ENCODE results near the gene MYH3. TPM values are rescaled to one million over a fixed set of nuclear protein-coding genes. Genes with fewer than 3 reads are reported as not detected.

The MYH3 gene
- total RNA-seq, 1 experiment from 2014 or later: 2.9 TPM

DNA sequence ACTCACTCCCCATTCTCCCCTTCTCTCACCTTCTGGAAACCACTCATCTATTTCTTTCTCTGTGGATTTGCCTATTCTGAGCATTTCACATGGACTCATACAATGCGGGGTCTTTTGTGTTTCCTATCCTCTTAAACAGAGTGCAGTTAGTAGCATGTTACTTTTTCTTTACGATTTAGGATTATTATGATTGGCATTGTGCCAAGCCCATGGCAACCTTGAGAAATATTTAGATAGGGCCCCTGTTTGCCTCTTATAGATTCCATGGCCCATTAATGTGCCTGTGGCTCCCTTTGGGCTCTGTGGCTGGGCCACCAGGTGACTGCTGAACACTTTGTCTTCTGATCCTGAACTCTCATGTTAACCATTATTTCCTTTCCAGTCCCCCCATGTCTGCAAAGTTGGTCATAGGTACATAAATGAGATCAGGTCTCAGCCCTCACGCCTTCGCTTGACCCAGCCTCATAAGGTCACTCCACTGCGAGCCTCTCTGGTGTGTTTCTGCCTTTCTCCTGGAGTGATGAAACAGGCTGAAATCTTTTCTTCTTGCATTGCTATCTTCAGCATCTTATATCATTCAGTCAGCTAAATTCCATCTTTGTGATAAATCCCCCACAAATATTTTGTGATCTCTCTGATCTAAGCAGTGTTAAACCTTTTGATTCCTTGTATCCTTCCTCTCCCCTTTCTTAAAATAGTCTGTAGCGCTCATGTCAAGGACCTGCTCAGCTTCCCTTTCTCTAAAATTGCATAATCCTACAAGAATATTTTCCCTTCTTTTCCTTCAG, 44.0 kb downstream of the MYH3 start:
- no peak overlapping the region for H2AFZ ChIP-seq (ENCODE audit: low read length)
- Mint-ChIP-seq H3K4me3 (no peak overlapping the region), H3K27me3 (ENCODE audit: low read depth) (no peaks in the 10 kb centered on the region; the same call in 1 of the 2 replicates), H3K4me1 (peaks cover 14 to 15% of the 10 kb centered on the region in 2 experiments), H3K9me3 (0 out of 5 replicates have a peak, but pooled peaks cover 0 to 2% of the 10 kb centered on the region in 2 experiments), H3K36me3 (ENCODE audit: insufficient read depth in 1 of 3, low read depth in 3 of 3) (no peaks in the 10 kb centered on the region; a peak in 1 of 7 replicates), H3K27ac (no peak overlapping the region)
- TF ChIP-seq, protein P1, sequence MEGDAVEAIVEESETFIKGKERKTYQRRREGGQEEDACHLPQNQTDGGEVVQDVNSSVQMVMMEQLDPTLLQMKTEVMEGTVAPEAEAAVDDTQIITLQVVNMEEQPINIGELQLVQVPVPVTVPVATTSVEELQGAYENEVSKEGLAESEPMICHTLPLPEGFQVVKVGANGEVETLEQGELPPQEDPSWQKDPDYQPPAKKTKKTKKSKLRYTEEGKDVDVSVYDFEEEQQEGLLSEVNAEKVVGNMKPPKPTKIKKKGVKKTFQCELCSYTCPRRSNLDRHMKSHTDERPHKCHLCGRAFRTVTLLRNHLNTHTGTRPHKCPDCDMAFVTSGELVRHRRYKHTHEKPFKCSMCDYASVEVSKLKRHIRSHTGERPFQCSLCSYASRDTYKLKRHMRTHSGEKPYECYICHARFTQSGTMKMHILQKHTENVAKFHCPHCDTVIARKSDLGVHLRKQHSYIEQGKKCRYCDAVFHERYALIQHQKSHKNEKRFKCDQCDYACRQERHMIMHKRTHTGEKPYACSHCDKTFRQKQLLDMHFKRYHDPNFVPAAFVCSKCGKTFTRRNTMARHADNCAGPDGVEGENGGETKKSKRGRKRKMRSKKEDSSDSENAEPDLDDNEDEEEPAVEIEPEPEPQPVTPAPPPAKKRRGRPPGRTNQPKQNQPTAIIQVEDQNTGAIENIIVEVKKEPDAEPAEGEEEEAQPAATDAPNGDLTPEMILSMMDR (conservative IDR thresholded peaks at IDR 0.05): no peak
- H4K5ac ChIP-seq (ENCODE audit: insufficient read length, low read depth, low read length): no peak overlapping the region
- H2BK5ac ChIP-seq (ENCODE audit: insufficient read length, low read length): no peak overlapping the region
- H3K27me3 ChIP-seq (ENCODE audit: insufficient read depth, low read length): no peaks in the 10 kb centered on the region
- H2BK12ac ChIP-seq (ENCODE audit: insufficient read length, low read depth, low read length): no peak overlapping the region
- DNase-seq: no peak
- no peak overlapping the region for H3K56ac ChIP-seq (ENCODE audit: insufficient read length, low read depth, low read length)
- no peaks in the 10 kb centered on the region for H3K79me1 ChIP-seq (ENCODE audit: insufficient read depth, low read depth, low read length, poor library complexity, severe bottlenecking)
- H3K79me2 ChIP-seq (ENCODE audit: insufficient read depth, low read length): no peaks in the 10 kb centered on the region
- no peak overlapping the region for H3T11ph ChIP-seq (ENCODE audit: low read length)
- no peaks in the 10 kb centered on the region for H3K4me1 ChIP-seq (ENCODE audit: insufficient read depth, low read length)
- WGBS (ENCODE audit: extremely low coverage, insufficient read length, low lambda C conversion rate): no CpG with 5 or more reads among the region's 6 CpGs
- H3K14ac ChIP-seq (ENCODE audit: insufficient read depth, low read length): no peak overlapping the region
- no peaks in the 10 kb centered on the region for H4K20me1 ChIP-seq (ENCODE audit: control insufficient read depth, insufficient read depth, insufficient read length)
- H3K4me2 ChIP-seq (ENCODE audit: insufficient read depth, insufficient read length, low read length): no peak overlapping the region
- no peak overlapping the region for H2BK15ac ChIP-seq (ENCODE audit: low read depth, low read length)
- no peak overlapping the region for H2AK5ac ChIP-seq (ENCODE audit: insufficient read length, low read length)
- H3K18ac ChIP-seq (ENCODE audit: insufficient read length, low read depth, low read length): no peak overlapping the region
- no peak overlapping the region for H2BK20ac ChIP-seq (ENCODE audit: low read depth, low read length, poor library complexity, severe bottlenecking)
- H3K23ac ChIP-seq (ENCODE audit: insufficient read length, low read depth, low read length): no peak overlapping the region
- no peaks in the 10 kb centered on the region for H3K9me3 ChIP-seq (ENCODE audit: control insufficient read depth, low read depth, low read length)
- H3K9ac ChIP-seq (ENCODE audit: extremely low read depth, insufficient read length, low read length): no peak overlapping the region
- no peak overlapping the region for H3K27ac ChIP-seq (ENCODE audit: insufficient read length, low read depth, low read length)
- H4K91ac ChIP-seq (ENCODE audit: insufficient read length, low read depth, low read length): no peak overlapping the region
- H3K4ac ChIP-seq (ENCODE audit: low read depth, low read length): no peak overlapping the region
- no peaks in the 10 kb centered on the region for H3K23me2 ChIP-seq (ENCODE audit: insufficient read length, low read depth, low read length, poor library complexity, severe bottlenecking)
- no peak overlapping the region for H2BK120ac ChIP-seq (ENCODE audit: low read depth, low read length, poor library complexity, severe bottlenecking)
- H4K8ac ChIP-seq (replicated peaks; ENCODE audit: insufficient read length, low read depth, low read length): no peak overlapping the region

All from H9 (cell line).